HEK293T (cell line): ENCODE measurements around the gene SMOC2.

Experiments
- CTCF ChIA-PET: fragments of 350-600 bp; formaldehyde crosslinking; extraction: SDS; loops from one replicate; lab custom pipeline; 2021; ENCODE audit warnings: antibody characterized with exemption, inconsistent platforms; lab: Yijun Ruan, JAX
- POLR2A ChIA-PET: fragments of 350-600 bp; formaldehyde crosslinking; extraction: SDS; loops from one replicate; lab custom pipeline; 2020; ENCODE audit warnings: antibody characterized with exemption, inconsistent platforms; lab: Yijun Ruan, JAX
- DNase-seq: peaks from one replicate; pipeline ENCODE4 v3.0.0; 2012; ENCODE audit warnings: mixed read lengths; ENCODE audit errors: extremely low spot score
- ARNT ChIP-seq: fragments of 450-650 bp; IDR thresholded peaks from 2 replicates; pipeline ENCODE4 v1.6.1; 2017; ENCODE audit warnings: mild to moderate bottlenecking
- BHLHE40 ChIP-seq: fragments of 450-650 bp; IDR thresholded peaks from 2 replicates; pipeline ENCODE4 v1.6.1; 2016; ENCODE audit warnings: mild to moderate bottlenecking, moderate library complexity, borderline replicate concordance
- CTBP1 ChIP-seq: fragments of 450-650 bp; IDR thresholded peaks from 2 replicates; pipeline ENCODE4 v1.6.1; 2016; ENCODE audit warnings: borderline replicate concordance
- ELF4 ChIP-seq: fragments of 450-650 bp; IDR thresholded peaks from 2 replicates; pipeline ENCODE4 v1.6.1; 2017; ENCODE audit warnings: antibody characterized with exemption
- FOXA1 ChIP-seq: fragments of 450-650 bp; IDR thresholded peaks from 2 replicates; pipeline ENCODE4 v1.6.1; 2016; ENCODE audit warnings: mild to moderate bottlenecking
- FOXK2 ChIP-seq: fragments of 450-650 bp; IDR thresholded peaks from 2 replicates; pipeline ENCODE4 v1.6.1; 2016; ENCODE audit warnings: mild to moderate bottlenecking
- FOXM1 ChIP-seq: fragments of 450-650 bp; IDR thresholded peaks from 2 replicates; pipeline ENCODE4 v1.6.1; 2017; ENCODE audit warnings: mild to moderate bottlenecking, borderline replicate concordance
- HDGF ChIP-seq: fragments of 450-650 bp; IDR thresholded peaks from 2 replicates; pipeline ENCODE4 v1.6.1; 2017; ENCODE audit warnings: antibody characterized with exemption, borderline replicate concordance
- L3MBTL2 ChIP-seq: fragments of 450-650 bp; conservative IDR thresholded peaks from 2 replicates; pipeline ENCODE4 v1.6.1; 2016; ENCODE audit warnings: mild to moderate bottlenecking
- LEF1 ChIP-seq: fragments of 450-650 bp; IDR thresholded peaks from 2 replicates; pipeline ENCODE4 v1.6.1; 2017; ENCODE audit warnings: mild to moderate bottlenecking, borderline replicate concordance
- NFRKB ChIP-seq: fragments of 450-650 bp; IDR thresholded peaks from 2 replicates; pipeline ENCODE4 v1.6.1; 2016; ENCODE audit warnings: mild to moderate bottlenecking, moderate library complexity
- SP1 ChIP-seq: fragments of 450-650 bp; IDR thresholded peaks from 2 replicates; pipeline ENCODE4 v1.6.1; 2017
- SUZ12 ChIP-seq: fragments of 450-650 bp; IDR thresholded peaks from 2 replicates; pipeline ENCODE4 v1.6.1; 2016; ENCODE audit warnings: mild to moderate bottlenecking
- TARDBP ChIP-seq: fragments of 450-650 bp; IDR thresholded peaks from 2 replicates; pipeline ENCODE4 v1.6.1; 2016
- ZNF384 ChIP-seq: fragments of 450-650 bp; IDR thresholded peaks from 2 replicates; pipeline ENCODE4 v1.6.1; 2016
- TF ChIP-seq, protein P1 (sequence below): fragments of 450-650 bp; IDR thresholded peaks from 2 replicates; pipeline ENCODE4 v1.6.1; 2016

Gene SMOC2

DNA sequence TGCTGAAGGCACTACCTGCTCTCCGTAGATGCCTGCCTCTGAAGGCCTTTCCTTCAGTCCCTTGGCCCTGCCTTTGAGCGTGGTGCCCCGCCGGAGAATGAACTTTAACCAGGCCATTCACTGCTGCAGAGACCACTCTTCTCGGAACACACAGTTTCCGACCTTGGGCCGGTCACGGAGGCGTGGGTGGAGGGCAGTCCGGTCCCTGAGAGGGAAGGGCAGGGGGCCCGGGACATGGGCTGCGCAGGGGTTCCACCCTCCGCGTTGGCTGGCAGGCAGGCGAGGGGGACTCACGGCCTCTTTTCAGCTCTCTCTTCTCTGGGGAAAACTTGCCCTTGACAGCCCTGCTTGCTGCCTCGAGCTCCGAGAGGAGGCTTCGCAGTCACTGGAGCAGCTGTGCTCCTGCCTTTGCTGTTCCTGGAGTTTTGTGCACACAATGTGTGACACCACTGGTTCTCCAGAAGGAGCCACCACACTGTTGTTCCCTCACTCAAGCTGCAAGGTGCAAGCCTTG, 187.8 kb downstream of the SMOC2 start:
- POLR2A ChIA-PET, result no interaction called here
- DNase-seq, result no peak
- TF ChIP-seq, protein P1, sequence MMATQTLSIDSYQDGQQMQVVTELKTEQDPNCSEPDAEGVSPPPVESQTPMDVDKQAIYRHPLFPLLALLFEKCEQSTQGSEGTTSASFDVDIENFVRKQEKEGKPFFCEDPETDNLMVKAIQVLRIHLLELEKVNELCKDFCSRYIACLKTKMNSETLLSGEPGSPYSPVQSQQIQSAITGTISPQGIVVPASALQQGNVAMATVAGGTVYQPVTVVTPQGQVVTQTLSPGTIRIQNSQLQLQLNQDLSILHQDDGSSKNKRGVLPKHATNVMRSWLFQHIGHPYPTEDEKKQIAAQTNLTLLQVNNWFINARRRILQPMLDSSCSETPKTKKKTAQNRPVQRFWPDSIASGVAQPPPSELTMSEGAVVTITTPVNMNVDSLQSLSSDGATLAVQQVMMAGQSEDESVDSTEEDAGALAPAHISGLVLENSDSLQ, result no peak
- no peak for TF ChIP-seq LEF1
- TF ChIP-seq TARDBP, result no peak
- TF ChIP-seq BHLHE40, result no peak
- TF ChIP-seq FOXM1, result no peak
- no peak for TF ChIP-seq ELF4
- no peak for TF ChIP-seq L3MBTL2
- CTCF ChIA-PET, result no interaction called here

DNA sequence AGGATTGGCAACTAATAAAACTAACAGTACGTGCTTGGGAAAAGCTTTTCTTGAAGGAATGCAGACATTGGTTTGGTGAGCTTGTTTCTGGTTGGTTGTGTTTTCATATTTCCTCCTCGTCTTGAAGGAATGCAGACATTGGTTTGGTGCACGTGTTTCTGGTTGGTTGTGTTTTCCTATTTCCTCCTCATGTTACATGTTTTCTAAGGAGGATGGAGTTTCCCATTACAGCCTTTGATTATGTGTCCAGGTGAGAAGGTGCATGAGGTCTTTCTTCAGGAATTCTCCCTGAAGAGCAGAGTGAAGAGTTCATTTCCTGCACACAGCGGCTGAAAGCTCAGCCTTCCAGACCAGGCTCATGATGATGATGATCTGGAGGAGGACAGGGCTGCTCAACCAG, 190.6 kb downstream of the SMOC2 start:
- no peak for DNase-seq
- ChIA-PET CTCF (no interaction called here), POLR2A (no interaction called here)
- no peak for TF ChIP-seq SUZ12
- TF ChIP-seq NFRKB, result no peak
- no peak for TF ChIP-seq LEF1
- TF ChIP-seq L3MBTL2, result no peak
- no peak for TF ChIP-seq CTBP1
- TF ChIP-seq HDGF, result no peak
- no peak for TF ChIP-seq ARNT
- TF ChIP-seq, protein P1, result no peak
- TF ChIP-seq FOXM1, result no peak
- no peak for TF ChIP-seq SP1
- TF ChIP-seq FOXA1, result no peak
- no peak for TF ChIP-seq BHLHE40
- TF ChIP-seq TARDBP, result no peak
- no peak for TF ChIP-seq ELF4
- no peak for TF ChIP-seq FOXK2
- no peak for TF ChIP-seq ZNF384

DNA sequence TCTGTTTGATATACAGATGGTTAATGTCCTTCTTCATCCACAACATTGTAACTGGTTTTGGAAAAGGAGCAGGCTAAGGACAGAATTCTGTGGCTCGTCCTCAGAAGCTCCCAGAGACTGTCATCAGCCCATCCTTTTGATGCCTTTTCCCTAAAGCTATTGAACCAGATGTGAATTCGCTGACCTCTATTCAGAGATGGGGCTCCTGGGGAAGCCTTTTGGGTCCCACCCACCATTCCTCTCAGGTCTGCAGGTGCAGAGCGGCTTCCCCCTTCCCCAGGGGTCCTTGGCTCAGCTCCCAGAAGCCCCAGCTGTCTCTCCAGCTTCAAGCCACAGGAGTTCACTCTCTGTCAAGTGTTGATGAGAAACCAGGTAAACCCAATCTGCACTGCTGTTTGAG, 191.7 kb downstream of the SMOC2 start:
- TF ChIP-seq CTBP1 (no peak), ELF4 (no peak), ARNT (no peak), ZNF384 (no peak), LEF1 (no peak), SUZ12 (no peak), HDGF (no peak), NFRKB (no peak), L3MBTL2 (no peak), TARDBP (no peak), FOXA1 (no peak), SP1 (no peak), FOXM1 (no peak), BHLHE40 (no peak), FOXK2 (no peak)
- TF ChIP-seq, protein P1, result no peak
- no peak for DNase-seq
- CTCF ChIA-PET, result no interaction called here
- POLR2A ChIA-PET, result no interaction called here

DNA sequence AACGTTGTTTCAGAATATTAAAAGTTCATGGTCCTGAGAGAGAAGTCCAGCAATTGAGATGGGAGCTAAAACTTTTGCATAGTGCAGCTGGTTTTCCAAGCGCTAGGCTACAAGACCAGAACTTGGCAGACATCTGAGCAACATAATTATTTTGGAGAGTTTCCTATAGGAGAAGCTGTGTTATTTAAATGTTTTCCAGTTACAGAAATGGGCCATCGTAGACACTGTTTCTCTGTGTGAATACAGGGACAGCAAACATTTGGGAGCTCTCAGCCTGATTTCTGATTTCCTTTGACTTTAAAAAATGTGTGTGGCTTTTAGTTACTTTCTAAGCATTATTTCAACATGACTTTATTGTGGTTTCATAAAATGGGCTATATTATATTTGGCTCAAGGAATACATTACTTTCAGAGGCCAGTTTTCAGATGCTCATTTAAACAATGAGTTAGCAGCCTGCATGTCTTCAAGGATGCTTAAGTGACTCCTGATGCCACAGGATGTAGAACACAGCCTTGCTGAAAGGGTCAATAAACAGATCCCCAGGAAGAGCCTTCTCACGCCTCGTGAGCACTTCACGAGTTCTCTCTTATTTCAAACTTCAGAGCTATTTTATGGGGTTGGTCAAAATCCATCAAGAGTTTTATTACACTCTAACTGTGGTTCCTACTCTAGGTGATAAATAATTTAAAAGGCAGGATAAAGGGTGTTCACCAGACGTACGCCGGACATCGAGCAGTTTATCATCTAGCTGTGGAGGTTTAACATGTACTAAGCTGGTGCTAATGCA, 193.8 kb downstream of the SMOC2 start:
- no peak for DNase-seq
- ChIA-PET CTCF (no interaction called here), POLR2A (no interaction called here)
- TF ChIP-seq BHLHE40, result no peak
- TF ChIP-seq FOXA1, result no peak
- TF ChIP-seq LEF1, result no peak
- TF ChIP-seq, protein P1, result no peak
- TF ChIP-seq CTBP1, result no peak
- TF ChIP-seq SP1, result no peak

DNA sequence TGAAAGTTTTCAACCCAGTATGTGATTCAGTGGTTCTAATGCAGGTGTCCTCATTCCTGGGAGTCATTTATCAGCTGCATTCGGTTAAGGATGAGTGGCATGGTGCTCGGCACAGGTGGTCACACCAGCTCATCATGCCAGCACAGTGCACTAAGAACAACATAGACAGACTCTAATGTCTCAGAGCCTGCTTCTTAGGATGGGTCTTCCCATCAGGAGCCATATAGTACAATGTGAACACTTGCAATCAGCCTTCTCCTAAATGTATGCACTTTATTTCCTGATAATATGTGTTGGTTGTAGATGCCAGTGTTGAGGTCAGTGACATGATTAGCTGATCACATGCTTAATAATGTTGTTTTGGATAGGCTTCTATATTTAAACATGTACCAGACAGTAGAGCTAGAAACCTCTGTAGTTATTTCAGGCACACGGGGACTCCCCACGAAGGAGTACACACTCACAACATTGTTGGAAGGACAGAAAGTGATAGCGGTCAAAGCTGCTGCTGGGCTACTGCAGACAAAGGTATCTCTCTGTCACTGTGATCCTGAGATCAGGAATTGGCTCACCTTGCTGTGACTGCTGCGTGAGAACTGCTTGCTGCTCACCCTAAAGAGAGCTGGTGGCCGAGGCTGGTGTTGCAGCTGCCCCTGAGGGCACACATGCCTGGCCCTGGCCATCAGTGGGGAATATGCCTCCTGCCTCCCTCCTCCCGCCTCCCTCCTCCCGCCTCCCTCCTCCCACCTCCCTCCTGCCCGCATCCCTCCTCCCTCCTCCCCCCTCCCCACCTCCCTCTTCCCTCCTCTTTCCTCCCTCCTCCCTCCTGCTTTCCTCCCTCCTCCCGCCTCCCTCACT, 195.4 kb downstream of the SMOC2 start:
- POLR2A ChIA-PET, result no interaction called here
- TF ChIP-seq LEF1 (no peak), NFRKB (no peak), FOXK2 (no peak), BHLHE40 (no peak), ARNT (no peak), SP1 (no peak), SUZ12 (no peak), CTBP1 (no peak), FOXM1 (no peak), HDGF (no peak), FOXA1 (no peak), ZNF384 (no peak)
- TF ChIP-seq, protein P1, result no peak
- no peak for DNase-seq
- CTCF ChIA-PET, result no interaction called here
